ENCODE measurements around the gene HPX.

HPX gene

DNA sequence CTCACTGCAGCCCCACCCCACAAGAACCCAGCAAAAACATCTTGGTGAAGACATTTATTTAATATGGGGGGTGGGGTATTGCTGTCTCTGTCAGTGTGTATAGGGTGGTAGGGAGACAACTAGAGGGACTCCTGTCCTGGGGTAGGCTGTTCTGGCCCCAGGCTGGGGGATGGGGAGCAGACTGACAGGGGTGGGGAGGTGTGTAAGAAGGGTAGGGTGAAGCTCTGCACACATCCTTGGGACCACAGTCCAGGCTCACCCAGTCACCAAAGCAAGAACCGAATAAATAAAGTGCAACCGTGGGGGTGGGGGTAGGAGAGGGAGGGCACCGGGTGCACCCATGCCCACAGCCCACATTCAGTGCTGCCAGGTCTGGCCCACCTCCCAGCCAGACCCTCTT, 7.8 kb upstream of the HPX start:
- H3K27ac ChIP-seq, result no peak overlapping the region
- no peak for TF ChIP-seq ZFX (IDR thresholded peaks at IDR 0.05; ENCODE audit: borderline replicate concordance)
- TF ChIP-seq, protein P1, sequence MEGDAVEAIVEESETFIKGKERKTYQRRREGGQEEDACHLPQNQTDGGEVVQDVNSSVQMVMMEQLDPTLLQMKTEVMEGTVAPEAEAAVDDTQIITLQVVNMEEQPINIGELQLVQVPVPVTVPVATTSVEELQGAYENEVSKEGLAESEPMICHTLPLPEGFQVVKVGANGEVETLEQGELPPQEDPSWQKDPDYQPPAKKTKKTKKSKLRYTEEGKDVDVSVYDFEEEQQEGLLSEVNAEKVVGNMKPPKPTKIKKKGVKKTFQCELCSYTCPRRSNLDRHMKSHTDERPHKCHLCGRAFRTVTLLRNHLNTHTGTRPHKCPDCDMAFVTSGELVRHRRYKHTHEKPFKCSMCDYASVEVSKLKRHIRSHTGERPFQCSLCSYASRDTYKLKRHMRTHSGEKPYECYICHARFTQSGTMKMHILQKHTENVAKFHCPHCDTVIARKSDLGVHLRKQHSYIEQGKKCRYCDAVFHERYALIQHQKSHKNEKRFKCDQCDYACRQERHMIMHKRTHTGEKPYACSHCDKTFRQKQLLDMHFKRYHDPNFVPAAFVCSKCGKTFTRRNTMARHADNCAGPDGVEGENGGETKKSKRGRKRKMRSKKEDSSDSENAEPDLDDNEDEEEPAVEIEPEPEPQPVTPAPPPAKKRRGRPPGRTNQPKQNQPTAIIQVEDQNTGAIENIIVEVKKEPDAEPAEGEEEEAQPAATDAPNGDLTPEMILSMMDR (IDR thresholded peaks at IDR 0.05), result no peak

DNA sequence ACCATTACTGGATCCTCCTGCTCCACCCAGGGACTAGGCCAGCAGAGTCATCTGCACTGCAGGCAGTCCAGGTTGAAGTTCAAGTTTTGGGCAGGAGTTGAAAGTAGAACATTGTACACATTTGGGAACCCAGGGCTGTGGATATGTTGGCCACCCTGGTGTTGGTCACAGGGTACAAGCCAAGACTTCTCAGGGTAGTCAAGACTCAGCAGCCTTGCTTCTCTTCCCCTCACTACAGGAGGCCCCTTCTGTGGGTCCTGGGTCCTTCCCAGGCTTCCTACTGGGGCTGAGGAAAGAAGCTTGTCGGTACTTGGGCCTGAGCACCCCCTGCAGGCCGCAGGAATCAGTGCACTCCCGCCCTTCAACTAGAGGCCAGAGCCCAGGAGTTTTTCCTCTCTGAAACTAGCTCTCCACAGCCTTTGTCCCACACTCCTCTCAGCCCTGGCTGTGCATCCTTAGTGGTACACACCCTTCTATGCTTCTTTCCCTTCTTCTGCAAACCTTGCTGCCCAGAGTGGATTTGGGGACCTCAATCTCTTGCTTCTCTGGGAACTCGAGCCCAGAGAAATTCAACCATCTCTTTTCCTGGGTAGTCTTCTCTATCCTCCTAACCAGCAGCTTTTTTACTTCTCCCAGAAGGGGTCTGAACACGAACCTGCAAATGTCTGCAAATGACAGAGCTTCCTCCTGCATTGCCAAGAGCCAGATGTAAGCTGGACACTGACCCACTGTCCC, 2.6 kb upstream of the HPX start:
- no peak overlapping the region for H3K27ac ChIP-seq
- TF ChIP-seq, protein P1 (IDR thresholded peaks at IDR 0.05), result peak; percentile 84
- TF ChIP-seq ZFX (IDR thresholded peaks at IDR 0.05; ENCODE audit: borderline replicate concordance), result no peak

DNA sequence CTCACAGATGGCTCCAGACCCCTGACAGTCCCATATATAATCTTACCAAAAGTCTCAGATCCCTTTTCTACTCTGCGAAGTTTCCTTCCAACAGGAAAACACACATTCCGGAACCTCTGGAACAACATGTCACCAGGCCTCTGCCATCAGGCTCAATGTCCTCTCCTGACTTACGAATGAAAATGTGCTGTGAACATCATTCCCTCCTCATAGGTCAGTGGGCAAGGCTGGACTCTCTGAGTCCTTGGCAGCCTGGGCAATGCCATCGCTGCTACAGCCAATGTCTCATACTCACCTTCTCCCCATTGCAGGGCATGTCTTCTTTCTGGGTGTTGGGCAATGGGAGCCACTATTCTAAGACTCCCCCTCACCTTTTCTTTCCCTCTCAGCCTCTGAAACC, 1.7 kb upstream of the HPX start:
- H3K27ac ChIP-seq, result no peak overlapping the region
- TF ChIP-seq, protein P1 (IDR thresholded peaks at IDR 0.05), result no peak

DNA sequence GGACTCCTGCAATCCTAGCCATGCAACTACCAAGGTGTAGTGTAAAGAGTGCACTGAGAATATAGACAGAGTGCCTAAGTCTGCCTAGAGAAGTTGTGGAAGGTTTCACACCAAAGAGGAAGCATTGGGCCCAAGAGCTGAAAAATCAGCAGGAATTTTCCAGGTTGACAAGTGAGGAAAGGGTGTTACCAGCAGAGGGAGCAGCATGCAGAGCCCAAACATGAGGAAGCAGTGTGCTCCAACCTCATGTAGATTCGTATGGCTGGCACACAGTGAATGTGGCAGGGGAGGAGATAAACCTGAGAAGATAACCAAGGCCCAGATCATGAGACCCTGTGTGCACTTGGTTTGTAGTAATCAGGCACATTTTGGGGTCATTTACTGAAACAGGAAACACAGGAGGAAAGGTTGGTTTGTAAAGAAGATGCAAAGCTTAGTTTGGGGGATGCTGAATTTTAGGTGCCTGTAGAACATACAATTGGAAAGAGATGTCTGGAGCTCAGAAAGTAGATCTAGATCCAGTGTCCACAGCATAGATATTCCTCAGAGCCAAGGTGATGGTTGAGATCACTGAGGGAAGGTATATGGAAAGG, 1.7 kb downstream of the HPX start:
- H3K27ac ChIP-seq, result no peak overlapping the region

DNA sequence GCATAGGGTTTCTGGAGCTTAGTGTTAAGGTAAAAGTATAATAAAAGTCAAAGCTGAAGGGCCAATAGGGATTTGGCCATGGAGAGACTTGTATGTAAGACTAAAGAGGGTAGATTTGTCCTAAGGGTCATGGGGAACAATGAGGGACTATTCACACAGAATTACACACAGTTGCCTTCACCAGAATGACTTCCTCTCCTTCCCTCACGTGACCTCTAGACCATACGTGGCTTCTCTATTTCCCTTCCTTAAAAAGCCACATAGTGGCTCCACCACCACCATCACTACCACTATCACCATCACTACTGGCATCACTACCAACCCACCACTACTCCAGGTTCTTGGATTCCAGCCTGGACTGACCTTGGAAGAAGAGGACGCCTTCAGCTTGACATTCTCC, 2.8 kb downstream of the HPX start:
- TF ChIP-seq, protein P1 (IDR thresholded peaks at IDR 0.05), result no peak
- TF ChIP-seq ZFX (IDR thresholded peaks at IDR 0.05; ENCODE audit: borderline replicate concordance), result no peak
- H3K27ac ChIP-seq, result no peak overlapping the region

More for the DNA sequence above, 1.7 kb downstream of the HPX start:
- TF ChIP-seq, protein P1 (IDR thresholded peaks at IDR 0.05), result peak; percentile 84
- TF ChIP-seq ZFX (IDR thresholded peaks at IDR 0.05; ENCODE audit: borderline replicate concordance), result no peak

DNA sequence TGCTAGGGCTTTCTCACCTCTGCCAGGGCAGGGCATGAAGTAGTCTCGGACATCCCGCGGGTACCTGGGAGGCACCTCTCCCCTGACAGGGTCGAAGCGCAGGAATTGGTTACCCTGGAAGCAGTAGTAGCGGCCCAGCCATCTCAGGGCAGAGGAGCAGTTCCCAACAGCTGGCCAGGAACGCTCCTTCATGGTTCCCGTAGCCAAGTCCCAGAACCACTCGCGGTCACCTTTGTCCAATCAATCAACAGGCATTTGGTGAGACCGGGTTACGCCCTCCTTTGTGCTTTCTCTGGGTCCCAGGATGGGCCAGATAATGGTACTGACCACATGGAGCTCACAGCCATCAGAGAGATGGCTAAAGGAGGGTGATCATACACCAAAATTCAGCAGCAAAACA, 3.4 kb downstream of the HPX start:
- no peak for TF ChIP-seq ZFX (IDR thresholded peaks at IDR 0.05; ENCODE audit: borderline replicate concordance)
- TF ChIP-seq, protein P1 (IDR thresholded peaks at IDR 0.05), result no peak
- no peak overlapping the region for H3K27ac ChIP-seq

DNA sequence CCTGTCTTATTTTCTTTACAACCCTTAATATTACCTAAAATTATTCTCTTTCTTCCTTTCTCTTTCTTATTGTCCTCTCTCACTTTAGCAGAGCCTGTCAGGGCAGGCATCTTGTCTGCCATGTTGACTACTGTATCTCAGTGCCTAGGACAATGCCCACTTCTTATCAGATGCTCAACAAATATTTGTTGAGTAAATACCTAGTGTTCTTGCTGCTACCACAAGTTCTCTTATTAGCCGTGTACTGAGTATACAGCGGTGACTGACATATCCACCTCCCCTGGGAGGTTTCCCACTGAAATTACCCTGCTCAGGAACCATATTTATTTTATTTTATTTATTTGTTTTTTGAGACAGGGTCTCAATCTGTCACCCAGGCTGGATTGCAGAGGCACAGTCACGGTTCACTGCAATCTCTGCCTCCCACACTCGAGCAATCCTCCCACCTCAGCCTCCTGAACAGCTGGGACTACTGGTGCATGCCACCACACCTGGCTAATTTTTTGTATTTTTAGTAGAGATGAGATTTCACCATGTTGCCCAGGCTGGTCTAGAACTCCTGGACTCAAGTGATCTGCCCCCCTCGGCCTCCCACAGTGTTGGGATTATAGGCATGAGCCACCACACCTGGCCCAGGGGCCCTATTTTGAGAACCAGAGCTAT, 6.7 kb downstream of the HPX start:
- no peak for TF ChIP-seq ZFX (IDR thresholded peaks at IDR 0.05; ENCODE audit: borderline replicate concordance)
- TF ChIP-seq, protein P1 (IDR thresholded peaks at IDR 0.05), result no peak
- H3K27ac ChIP-seq, result no peak overlapping the region
